Astrocyte (in vitro differentiated cells and primary cell): Measurements from ENCODE around the gene SMIM5.

Source experiments
- CTCF ChIP-seq: IDR thresholded peaks from 2 replicates; pipeline ENCODE4 v1.5.1; 2011; ENCODE audit warnings: low read depth, mild to moderate bottlenecking, inconsistent platforms, low read length, moderate library complexity; ENCODE audit not compliant: insufficient read depth
- EZH2 ChIP-seq: IDR thresholded peaks from 2 replicates; pipeline ENCODE4 v1.6.1; 2012; ENCODE audit warnings: mild to moderate bottlenecking, low read length, inconsistent platforms; ENCODE audit not compliant: insufficient read depth

GRCh38 chr17:75638893-75639292, 5.7 kb downstream of the SMIM5 start:
- TF ChIP-seq CTCF (no peak), EZH2 (no peak)
